ENCODE measurements around the gene IRF4. TPM values are rescaled to one million over a fixed set of nuclear protein-coding genes. Genes with fewer than 3 reads are reported as not detected.

Gene IRF4
- polyA plus RNA-seq, 1 of the 3 experiments (the other 2 are of a cell fraction), result not detected

DNA sequence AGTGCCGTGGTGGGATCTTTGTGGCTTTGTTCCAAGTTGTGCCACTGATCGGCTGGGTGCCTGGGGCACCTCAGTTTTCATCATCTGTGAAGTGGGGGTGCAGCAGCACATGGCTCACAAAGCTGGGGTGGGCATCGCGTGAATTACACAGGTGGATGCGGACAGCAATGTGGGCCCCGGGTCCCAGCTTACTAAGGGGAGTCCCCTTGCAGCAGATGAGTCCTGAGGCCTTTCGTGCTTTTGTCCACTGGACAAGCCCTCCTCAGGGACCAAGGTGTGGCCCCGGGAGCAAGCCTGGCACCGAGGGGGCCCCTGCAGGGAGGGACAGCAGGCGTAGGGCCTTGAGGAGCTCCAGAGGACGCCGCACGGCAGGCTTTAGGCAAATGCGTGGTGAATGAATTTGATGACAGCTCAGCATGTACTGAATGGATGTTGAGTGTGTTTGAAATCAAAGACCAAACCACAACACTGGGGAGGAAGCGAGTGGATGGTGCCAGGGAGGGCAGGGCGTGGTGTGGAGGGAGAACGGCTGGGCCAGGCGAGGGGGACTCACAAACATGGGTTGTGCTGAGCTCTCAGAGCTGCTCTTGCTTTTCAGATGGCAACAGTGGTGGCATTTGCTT, 53.2 kb downstream of the IRF4 start (continued):
- TF ChIP-seq REST (IDR thresholded peaks at IDR 0.05; ENCODE audit: low read depth, low read length) (no peak), MAX (IDR thresholded peaks at IDR 0.05; ENCODE audit: low read depth) (no peak)

DNA sequence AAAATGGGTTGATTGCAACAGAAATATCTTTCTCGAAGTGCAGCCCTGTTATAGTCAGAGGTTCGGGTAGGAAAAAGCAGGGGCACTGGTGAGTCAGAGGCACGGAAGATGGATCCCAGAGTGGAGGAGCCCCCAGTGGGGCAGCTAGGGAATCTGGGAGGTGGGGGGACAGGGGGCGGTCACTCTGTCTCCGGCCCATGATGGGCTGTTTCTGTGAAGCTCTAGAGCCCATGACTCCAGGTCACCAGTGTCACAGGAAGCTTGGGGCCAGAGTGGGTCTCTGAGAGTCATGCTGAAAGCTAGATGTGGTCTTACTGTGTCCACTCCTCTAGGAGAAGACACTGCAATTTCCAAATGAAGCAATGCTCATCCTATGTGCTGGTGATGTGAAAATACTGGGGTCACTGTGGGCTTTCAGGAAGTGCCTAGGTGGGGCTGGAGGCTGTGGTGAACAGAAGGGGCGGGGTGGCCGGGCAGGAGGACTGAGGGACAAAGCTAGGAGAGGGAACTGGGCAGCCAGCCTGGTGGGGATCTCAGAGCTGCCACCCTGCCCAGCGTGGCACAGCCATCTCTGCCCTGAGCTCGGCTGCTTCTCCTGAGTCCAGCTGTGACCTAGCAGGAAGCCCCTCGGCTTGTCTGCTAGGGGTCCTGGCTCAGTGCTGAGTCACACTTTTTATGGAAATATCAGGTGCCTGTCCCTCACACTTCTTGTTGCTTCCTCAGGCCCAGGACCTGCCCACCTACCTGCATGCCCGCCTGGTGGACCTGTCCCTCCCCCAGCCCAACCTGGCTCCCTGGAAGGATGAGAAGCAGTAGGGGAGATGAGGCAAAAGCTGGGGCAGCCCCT, 54.2 kb downstream of the IRF4 start:
- Histone ChIP-seq H3K27me3 (ENCODE audit: insufficient read depth) (peaks cover 69% of the 10 kb centered on the region; the same call in 1 of the 2 replicates), H3K79me2 (ENCODE audit: insufficient read depth) (no peaks in the 10 kb centered on the region), H3F3A (replicated peaks; ENCODE audit: insufficient read depth) (no peaks in the 10 kb centered on the region), H3K9ac (no peak overlapping the region), H3K27ac (ENCODE audit: low read depth in 2 of 2, low read length in 1 of 2) (no peak overlapping the region), H4K20me1 (ENCODE audit: insufficient read depth) (no peaks in the 10 kb centered on the region), H3K9me2 (no peaks in the 10 kb centered on the region), H3K4me3 (ENCODE audit: low read depth in 2 of 2, low read length in 1 of 2) (no peak overlapping the region), H2AFZ (ENCODE audit: low read depth) (no peak overlapping the region), H3K4me2 (no peak overlapping the region), H3K36me3 (replicated peaks in 1 of 2; ENCODE audit: control insufficient read depth in 1 of 2, insufficient read depth in 2 of 2, low read length in 1 of 2) (no peaks in the 10 kb centered on the region), H3K4me1 (ENCODE audit: control insufficient read depth in 1 of 2, insufficient read depth in 2 of 2, low read depth in 1 of 2, low read length in 1 of 2) (no peaks in the 10 kb centered on the region), H3K9me3 (no peaks in the 10 kb centered on the region)
- 15% methylated on average over 11 of the region's 11 CpGs for WGBS (ENCODE audit: low lambda C conversion rate)
- ChIA-PET POLR2A (no interaction called here), CTCF (no interaction called here)
- TF ChIP-seq RCOR1 (IDR thresholded peaks at IDR 0.05; ENCODE audit: low read length) (no peak), NRF1 (IDR thresholded peaks at IDR 0.05; ENCODE audit: low read depth, low read length) (no peak), FOSL2 (IDR thresholded peaks at IDR 0.05; ENCODE audit: borderline replicate concordance, low read depth) (no peak), GATA2 (CRISPR knock-in tag; IDR thresholded peaks at IDR 0.05) (no peak), POLR2AphosphoS5 (IDR thresholded peaks at IDR 0.05; ENCODE audit: low read depth, low read length) (no peak), ELF1 (IDR thresholded peaks at IDR 0.05) (no peak), SIN3A (IDR thresholded peaks at IDR 0.05; ENCODE audit: borderline replicate concordance, low read depth, low read length) (no peak), IRF3 (IDR thresholded peaks at IDR 0.05; ENCODE audit: low read depth, low read length) (no peak), USF1 (IDR thresholded peaks at IDR 0.05; ENCODE audit: borderline replicate concordance, low read depth) (no peak), EZH2phosphoT487 (IDR thresholded peaks at IDR 0.05; ENCODE audit: borderline replicate concordance, low read depth) (no peak)
- DNase-seq, result no peak

Data from SK-N-SH (cell line).